GM21528 (cell line): Measurements from ENCODE around the gene NHERF2.

Experiments
- ATAC-seq: cut with Tn5 transposase; IDR thresholded peaks from one replicate; pipeline ENCODE4 v1.9.1; 2021; ENCODE audit warnings: mild to moderate bottlenecking, moderate library complexity; ENCODE audit not compliant: unreplicated experiment, low FRiP score

Gene NHERF2

DNA sequence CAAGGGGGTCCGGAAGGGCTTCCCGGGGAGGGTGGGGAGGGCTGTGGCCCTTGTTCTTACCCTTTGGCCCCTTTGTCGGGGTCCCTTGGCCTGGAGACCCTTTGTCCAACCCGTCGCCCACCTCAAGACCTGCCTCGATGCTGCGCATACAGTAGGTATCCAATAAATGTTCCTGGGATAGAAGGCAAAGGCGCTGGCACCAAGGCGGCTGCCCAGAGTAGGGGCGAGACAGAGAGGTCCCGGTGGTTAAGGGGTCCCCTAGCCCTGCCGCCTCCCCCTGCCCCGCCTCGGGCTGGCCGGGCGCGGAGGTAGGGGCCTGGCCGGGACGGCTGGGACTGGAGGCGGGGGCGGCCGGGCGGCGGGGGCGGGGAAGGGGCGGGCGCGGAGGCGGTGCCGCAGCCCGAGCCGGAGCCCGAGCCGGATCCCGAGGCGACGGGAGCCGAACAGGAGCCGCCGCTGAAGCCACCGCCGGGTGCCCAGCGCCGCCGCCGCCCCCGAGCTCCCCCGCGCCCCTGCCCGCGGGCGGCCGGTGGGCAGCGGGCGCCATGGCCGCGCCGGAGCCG lies at the start of gene NHERF2:
TSS of gene NHERF2 (plus strand) at position 442 of the 563 bp plus-strand sequence. CDS start at position 546, 104 bp downstream.
- ATAC-seq, result no peak

DNA sequence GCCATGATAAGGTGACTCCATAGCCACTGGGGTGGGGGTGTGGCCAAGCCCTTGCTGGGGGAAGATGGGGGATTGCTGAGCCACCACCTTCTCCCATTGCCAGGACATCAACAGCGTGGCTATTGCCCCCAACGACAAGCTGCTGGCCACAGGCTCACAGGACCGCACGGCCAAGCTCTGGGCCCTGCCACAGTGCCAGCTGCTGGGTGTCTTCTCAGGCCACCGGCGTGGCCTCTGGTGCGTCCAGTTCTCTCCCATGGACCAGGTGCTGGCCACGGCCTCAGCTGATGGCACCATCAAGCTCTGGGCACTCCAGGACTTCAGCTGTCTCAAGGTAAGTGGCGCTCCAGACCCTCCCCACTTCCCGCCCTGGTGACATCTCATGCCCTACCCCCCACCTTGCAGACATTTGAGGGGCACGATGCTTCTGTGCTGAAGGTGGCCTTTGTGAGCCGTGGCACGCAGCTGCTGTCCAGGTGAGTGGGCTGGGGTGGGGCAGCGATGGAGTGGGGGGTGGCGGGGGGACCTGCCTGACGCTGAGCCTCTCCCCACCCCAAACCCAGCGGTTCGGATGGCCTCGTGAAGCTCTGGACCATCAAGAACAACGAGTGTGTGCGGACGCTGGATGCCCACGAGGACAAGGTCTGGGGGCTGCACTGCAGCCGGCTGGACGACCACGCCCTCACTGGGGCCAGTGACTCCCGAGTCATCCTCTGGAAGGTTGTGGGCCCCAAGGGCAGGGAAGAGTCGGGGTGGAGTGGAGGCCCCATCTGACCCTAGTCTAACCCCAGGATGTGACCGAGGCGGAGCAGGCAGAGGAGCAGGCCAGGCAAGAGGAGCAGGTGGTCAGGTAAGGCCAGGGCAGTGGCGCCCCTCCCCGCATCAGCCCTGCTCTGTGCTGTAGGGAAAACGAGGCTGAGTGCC lies 49.5 kb upstream of the NHERF2 start:
- no peak for ATAC-seq

- no peak for ATAC-seq
Measured at GRCh38 chr16:1977875-1978268, 48.8 kb upstream of the NHERF2 start.

GRCh38 chr16:1978476-1979120 lies 48.1 kb upstream of the NHERF2 start:
- ATAC-seq, result no peak

DNA sequence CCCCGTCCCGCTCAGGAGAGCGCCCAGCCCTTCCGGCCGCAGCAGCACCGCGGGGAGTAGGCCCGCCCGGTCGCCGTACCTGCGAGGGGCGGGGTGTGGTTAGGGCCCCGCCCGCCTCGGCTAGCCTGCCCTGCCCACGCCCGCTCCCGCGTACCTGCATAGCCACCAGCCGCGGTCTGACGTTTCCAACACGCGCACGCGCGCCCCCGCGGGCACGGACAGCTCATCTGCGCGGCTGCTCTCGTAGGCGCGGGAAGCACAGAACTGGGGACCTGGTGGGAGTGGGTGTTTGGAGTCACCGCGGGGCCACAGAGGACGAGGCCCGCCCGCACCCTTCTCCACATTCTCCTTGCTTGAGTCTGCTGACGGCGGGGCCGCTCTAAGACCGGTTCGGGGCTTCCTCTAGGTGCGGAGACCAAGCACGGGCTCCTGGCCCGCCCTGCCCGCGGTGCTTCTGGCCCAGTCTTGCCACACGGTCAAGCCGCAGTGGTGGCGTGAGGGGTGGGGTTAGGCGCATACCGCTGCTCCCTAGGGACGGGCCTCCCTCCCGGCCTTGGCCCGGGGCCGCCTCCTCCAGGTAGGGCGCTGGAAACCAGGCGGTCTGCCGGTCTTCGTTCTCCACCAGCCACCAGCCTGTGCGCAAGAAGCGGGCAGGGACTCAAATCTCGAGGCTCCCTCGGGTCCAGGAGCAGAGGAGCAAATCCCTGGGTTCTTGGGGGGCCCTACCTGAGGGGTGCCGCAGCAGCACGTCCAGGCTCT lies 47.3 kb upstream of the NHERF2 start:
- ATAC-seq, result no peak

- no peak for ATAC-seq
Measured at GRCh38 chr16:1980030-1980769, 46.5 kb upstream of the NHERF2 start.

GRCh38 chr16:1980770-1981087 lies 46.0 kb upstream of the NHERF2 start:
- ATAC-seq, result no peak

DNA sequence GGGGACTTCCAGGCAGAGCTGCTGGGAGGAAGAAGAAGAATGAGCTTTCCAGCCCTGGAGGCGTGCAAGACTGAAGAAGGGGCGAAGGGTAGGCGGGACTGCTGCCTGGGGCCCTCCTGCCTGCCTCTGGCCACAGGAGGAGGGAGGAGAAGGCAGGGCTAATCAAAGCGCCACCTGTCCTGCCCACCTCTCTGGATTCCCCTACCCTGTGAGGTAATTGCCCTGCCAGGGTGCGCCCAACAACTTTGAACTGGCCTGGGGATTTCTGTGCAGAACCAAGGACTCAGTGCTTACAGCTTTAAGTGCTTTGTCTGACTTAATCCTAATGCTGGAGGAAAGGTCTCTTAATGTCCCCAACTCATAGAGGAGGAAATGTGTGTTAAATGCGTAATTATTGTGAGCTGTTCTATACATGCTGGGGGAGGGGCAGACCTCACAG lies 45.3 kb upstream of the NHERF2 start, which contains the start of gene NOXO1:
TSS of gene NOXO1 (minus strand) at position 72 of the 439 bp plus-strand sequence. CDS start 290 bp downstream, outside the sequence.
- ATAC-seq, result no peak

GRCh38 chr16:1982013-1982433 lies 44.7 kb upstream of the NHERF2 start:
- no peak for ATAC-seq

DNA sequence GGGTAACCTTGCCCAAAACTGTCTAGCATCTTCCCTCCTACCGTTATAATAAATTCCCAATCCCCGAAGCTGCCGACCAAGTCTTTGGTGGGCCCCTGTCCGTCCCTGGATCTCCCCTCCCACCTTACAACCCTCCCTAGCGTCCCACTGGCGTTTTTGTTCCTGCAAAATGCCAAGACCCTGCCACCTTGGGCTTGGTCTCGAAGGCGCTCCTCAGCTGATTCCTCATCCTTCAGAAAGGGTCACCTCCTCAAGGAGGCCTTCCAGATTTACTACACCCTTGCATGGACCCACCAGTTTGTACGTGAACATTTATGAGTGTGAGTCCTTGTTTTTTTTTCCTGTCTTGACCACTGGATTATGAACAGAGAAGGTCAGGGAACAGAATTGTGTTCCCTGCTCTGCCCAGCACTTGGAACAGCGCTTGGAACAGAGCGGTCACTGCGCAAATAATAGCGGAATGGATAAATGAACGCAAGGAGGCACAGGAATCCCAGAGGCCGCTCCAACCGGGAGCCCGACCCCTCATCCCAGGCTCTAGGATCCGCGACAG lies 43.6 kb upstream of the NHERF2 start:
- peak; percentile 33 for ATAC-seq

DNA sequence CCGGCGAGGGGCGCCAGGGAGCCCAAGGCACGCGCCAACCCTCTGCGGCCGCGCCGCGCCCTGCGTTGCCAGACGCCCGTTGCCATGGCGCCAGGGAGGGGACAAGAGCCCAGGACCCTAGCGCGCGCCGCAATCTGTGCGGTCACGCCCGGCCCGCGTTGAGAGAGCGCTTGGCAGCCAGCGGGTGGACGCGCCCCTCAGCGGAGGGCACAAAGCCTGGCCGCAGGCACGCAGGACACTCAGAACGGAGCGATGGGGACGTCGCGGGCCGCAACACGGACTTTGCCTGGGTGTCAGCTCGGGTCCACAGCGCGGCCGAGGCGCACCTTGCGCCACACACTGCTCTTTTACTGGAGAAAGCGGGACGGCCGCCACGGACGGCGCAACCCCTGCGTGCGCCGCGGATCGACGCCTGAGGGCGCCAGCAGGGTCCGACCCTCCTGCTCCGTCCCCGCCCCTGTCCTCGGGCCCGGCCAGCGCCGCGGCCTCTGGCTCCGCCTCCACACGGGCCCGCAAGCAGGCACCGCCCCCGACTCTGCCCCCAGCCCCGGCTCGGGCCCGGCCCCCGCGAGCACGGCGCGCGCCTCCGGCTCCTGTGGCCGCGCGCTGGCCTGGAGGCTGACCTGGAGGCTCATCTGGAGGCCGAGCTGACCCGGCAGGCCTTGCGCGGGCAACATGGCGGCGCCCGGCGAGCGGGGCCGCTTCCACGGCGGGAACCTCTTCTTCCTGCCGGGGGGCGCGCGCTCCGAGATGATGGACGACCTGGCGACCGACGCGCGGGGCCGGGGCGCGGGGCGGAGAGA lies 43.0 kb upstream of the NHERF2 start, which contains the start of gene GFER:
TSS of gene GFER (plus strand) at position 650 of the 803 bp plus-strand sequence. CDS start at position 676, 26 bp downstream.
- peak; percentile 65 for ATAC-seq

- ATAC-seq, result no peak
Measured at GRCh38 chr16:1984347-1985225, 42.1 kb upstream of the NHERF2 start.

GRCh38 chr16:1985466-1986150 lies 41.1 kb upstream of the NHERF2 start:
- ATAC-seq, result no peak

GRCh38 chr16:1987198-1987597 lies 39.5 kb upstream of the NHERF2 start:
- ATAC-seq, result no peak

DNA sequence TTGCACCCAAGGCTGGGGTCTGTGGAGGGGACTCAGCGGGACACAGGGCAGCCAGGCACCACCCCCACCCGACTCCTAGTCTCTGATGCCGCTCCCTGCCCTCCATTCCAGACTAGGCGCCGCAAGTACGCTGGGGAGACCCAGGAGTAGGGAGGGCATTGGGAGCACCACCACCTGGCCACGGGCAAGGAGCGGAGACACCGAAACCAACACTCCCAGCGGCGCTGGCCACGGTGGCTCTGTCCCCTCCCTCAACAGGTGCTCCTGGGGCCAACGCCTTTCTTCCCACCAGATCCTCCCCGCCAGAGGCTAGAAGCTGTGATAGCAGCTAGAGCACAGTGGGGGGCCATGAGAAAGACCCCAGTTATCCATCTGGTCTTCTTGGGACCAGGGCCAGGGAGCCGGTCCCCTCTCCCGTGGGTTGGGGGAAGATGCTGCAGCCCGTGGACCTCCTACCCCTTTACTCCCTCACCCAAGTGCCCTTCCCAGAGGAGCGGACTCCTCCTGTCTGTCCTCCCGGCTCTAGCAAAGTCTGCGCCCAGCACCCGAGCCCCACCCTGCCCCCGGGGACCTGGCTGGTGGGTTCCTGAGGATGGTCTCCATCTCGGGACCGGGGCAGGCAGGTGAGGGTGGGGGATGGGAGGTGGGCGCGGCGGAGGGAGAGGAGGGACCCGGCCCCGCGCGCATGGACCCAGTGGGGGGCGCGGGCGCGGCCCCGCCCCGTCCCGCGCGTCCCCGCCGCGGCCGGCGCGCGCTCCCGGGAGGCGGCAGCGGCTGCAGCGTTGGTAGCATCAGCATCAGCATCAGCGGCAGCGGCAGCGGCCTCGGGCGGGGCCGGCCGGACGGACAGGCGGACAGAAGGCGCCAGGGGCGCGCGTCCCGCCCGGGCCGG lies 37.2 kb upstream of the NHERF2 start, which contains the start of gene SYNGR3:
TSS of gene SYNGR3 (plus strand) at position 762 of the 892 bp plus-strand sequence. CDS start 133 bp downstream, outside the sequence.
- no peak for ATAC-seq

DNA sequence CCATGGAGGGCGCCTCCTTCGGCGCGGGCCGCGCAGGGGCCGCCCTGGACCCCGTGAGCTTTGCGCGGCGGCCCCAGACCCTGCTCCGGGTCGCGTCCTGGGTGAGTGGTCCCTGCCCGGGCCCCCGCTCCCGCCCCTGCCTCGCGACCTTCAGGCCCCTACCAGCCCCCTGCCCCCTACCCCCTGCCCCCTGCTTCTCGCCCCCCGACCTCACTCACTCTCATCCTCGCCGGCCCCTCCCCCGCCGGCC lies 36.7 kb upstream of the NHERF2 start:
- ATAC-seq, result no peak
